Thyroid gland (tissue), 4 donors: ENCODE results near the gene LYRM9. TPM values are rescaled to one million over a fixed set of nuclear protein-coding genes. Genes with fewer than 3 reads are reported as not detected.

Experiments used
- DNase-seq, 2 donors: peaks; one replicate each; pipeline ENCODE4 v3.0.0-alpha.2; 2019
- H3K27ac ChIP-seq, 3 donors: fragments of 200-600 bp; sonication (generic); 1 replicate in 2 of 3; 2 replicates in 1 of 3; pipeline ENCODE4 v1.5.1; 2016 to 2019; ENCODE audit warnings: mild to moderate bottlenecking in 1 of 3, moderate library complexity in 1 of 3
- H3K27me3 ChIP-seq: fragments of 200-600 bp; sonication (generic); one replicate; pipeline ENCODE4 v1.5.1; 2019
- H3K36me3 ChIP-seq, 2 donors: fragments of 200-600 bp; sonication (generic); one replicate each; pipeline ENCODE4 v1.5.1; 2016 to 2019
- H3K4me1 ChIP-seq, 2 donors: fragments of 200-600 bp; sonication (generic); one replicate each; pipeline ENCODE4 v1.5.1; 2017 to 2019
- H3K4me3 ChIP-seq, 3 donors: fragments of 200-600 bp; sonication (generic); replicated peaks in 1 of 3; 1 replicate in 2 of 3; 2 replicates in 1 of 3; pipeline ENCODE4 v1.5.1; 2016; ENCODE audit warnings: mild to moderate bottlenecking in 1 of 3
- H3K9me3 ChIP-seq: fragments of 200-600 bp; sonication (generic); one replicate; pipeline ENCODE4 v1.5.1; 2017
- CTCF ChIP-seq, 6 experiments: fragments of 200-600 bp in 3 of 6; fragments of 450-650 bp in 3 of 6; sonication (generic) in 3 of 6; IDR thresholded peaks; one replicate each; pipeline ENCODE4 v1.5.1; 2016 to 2019; ENCODE audit warnings: antibody characterized with exemption in 6 of 6, mild to moderate bottlenecking in 2 of 6, inconsistent platforms in 1 of 6, moderate library complexity in 1 of 6
- POLR2A ChIP-seq, 2 donors: fragments of 450-650 bp; IDR thresholded peaks; one replicate each; pipeline ENCODE4 v1.6.1; 2017; ENCODE audit warnings: antibody characterized with exemption in 2 of 2, mild to moderate bottlenecking in 2 of 2, moderate library complexity in 1 of 2
- WGBS, 2 donors: methylation state at CpG; one replicate each; pipeline ENCODE4 v1.1.5; 2017; 5-methylcytosine and 5-hydroxymethylcytosine counted together
- intact Hi-C: fragments of 100-400 bp; cut with DNase I; formaldehyde crosslinking; loops from one replicate; pipeline ENCODE4 v1.15.1; 2023
- total RNA-seq, 4 donors: library from RNA; depleted of rRNA; stranded (reverse); fragments of >200 nt; gene quantifications; one replicate each; pipeline ENCODE4 v1.2.3, GENCODE V29; 2016

Gene LYRM9
- total RNA-seq, 4 donors from 2014 or later = 25.5 to 52.7 (median 46.4) TPM

- whole genome bisulfite sequencing, 2 donors = 89 to 90% methylated on average over 3 of the region's 3 CpGs
- no peaks in the 10 kb centered on the region for H3K4me1 ChIP-seq
- no peaks in the 10 kb centered on the region for H3K27me3 ChIP-seq
- TF ChIP-seq CTCF (IDR thresholded peaks at IDR 0.05) (no peak), POLR2A (IDR thresholded peaks at IDR 0.05) (no peak)
- H3K27ac ChIP-seq = no peak overlapping the region
- intact Hi-C loops = no loop called here
- no peaks in the 10 kb centered on the region for H3K36me3 ChIP-seq
- DNase-seq = no peak
- no peak overlapping the region for H3K4me3 ChIP-seq
- no peaks in the 10 kb centered on the region for H3K9me3 ChIP-seq
These were observed 28.4 kb upstream of the LYRM9 start for GRCh38 chr17:27921599-27921998.

- H3K9me3 ChIP-seq = no peaks in the 10 kb centered on the region
- H3K27ac ChIP-seq = no peak overlapping the region
- no peak for TF ChIP-seq CTCF (IDR thresholded peaks at IDR 0.05)
- no peak for TF ChIP-seq POLR2A (IDR thresholded peaks at IDR 0.05)
- H3K36me3 ChIP-seq = no peaks in the 10 kb centered on the region
- DNase-seq = no peak
- intact Hi-C loops = no loop called here
- no peak overlapping the region for H3K4me3 ChIP-seq
- 97 to 98% methylated on average over 5 of the region's 5 CpGs for whole genome bisulfite sequencing, 2 donors
- H3K4me1 ChIP-seq = no peaks in the 10 kb centered on the region
- no peaks in the 10 kb centered on the region for H3K27me3 ChIP-seq
These were observed 27.9 kb upstream of the LYRM9 start for GRCh38 chr17:27921077-27921476.

- intact Hi-C loops = no loop called here
These were observed 27.4 kb upstream of the LYRM9 start for GRCh38 chr17:27920569-27920968.

GRCh38 chr17:27919079-27919478 is 25.9 kb upstream of the LYRM9 start:
- Histone ChIP-seq H3K27me3 (no peaks in the 10 kb centered on the region), H3K4me3 (no peak overlapping the region), H3K36me3 (no peaks in the 10 kb centered on the region), H3K27ac (no peak overlapping the region), H3K9me3 (no peaks in the 10 kb centered on the region), H3K4me1 (no peaks in the 10 kb centered on the region)
- no peak for DNase-seq
- WGBS, 2 donors = 84% methylated on average over 7 of the region's 7 CpGs
- intact Hi-C loops = loop anchor here (10.0 kb wide), 1 partner anchor 86 kb away; no protein-coding TSS in a partner anchor
- TF ChIP-seq POLR2A (IDR thresholded peaks at IDR 0.05) = no peak
- no peak for TF ChIP-seq CTCF (IDR thresholded peaks at IDR 0.05)

More at GRCh38 chr17:27920569-27920968, 27.4 kb upstream of the LYRM9 start:
- H3K9me3 ChIP-seq = no peaks in the 10 kb centered on the region
- no peak for DNase-seq
- no peak overlapping the region for H3K4me3 ChIP-seq
- TF ChIP-seq POLR2A (IDR thresholded peaks at IDR 0.05) (no peak), CTCF (IDR thresholded peaks at IDR 0.05) (no peak)
- no peak overlapping the region for H3K27ac ChIP-seq
- H3K4me1 ChIP-seq = no peaks in the 10 kb centered on the region
- H3K27me3 ChIP-seq = no peaks in the 10 kb centered on the region
- no peaks in the 10 kb centered on the region for H3K36me3 ChIP-seq
- 92 to 94% methylated on average over 3 of the region's 3 CpGs for WGBS, 2 donors

- Histone ChIP-seq H3K4me1 (no peaks in the 10 kb centered on the region), H3K9me3 (no peaks in the 10 kb centered on the region), H3K27me3 (no peaks in the 10 kb centered on the region), H3K36me3 (no peaks in the 10 kb centered on the region), H3K4me3 (no peak overlapping the region), H3K27ac (no peak overlapping the region)
- 76 to 100% methylated on average over 1 of the region's 1 CpG for WGBS, 2 donors
- intact Hi-C loops = loop anchor here (10.0 kb wide), 1 partner anchor 86 kb away; no protein-coding TSS in a partner anchor
- TF ChIP-seq CTCF (IDR thresholded peaks at IDR 0.05) = no peak
- no peak for TF ChIP-seq POLR2A (IDR thresholded peaks at IDR 0.05)
- DNase-seq = no peak
These were observed 25.3 kb upstream of the LYRM9 start for GRCh38 chr17:27918498-27918897.
